Measurements from ENCODE around the gene RTN4R.
"Not testable (repeated sequence)": the region's sequence is repeated elsewhere in the genome, so short reads cannot be mapped to it uniquely, and the experiment has no call there.

Gene RTN4R

DNA sequence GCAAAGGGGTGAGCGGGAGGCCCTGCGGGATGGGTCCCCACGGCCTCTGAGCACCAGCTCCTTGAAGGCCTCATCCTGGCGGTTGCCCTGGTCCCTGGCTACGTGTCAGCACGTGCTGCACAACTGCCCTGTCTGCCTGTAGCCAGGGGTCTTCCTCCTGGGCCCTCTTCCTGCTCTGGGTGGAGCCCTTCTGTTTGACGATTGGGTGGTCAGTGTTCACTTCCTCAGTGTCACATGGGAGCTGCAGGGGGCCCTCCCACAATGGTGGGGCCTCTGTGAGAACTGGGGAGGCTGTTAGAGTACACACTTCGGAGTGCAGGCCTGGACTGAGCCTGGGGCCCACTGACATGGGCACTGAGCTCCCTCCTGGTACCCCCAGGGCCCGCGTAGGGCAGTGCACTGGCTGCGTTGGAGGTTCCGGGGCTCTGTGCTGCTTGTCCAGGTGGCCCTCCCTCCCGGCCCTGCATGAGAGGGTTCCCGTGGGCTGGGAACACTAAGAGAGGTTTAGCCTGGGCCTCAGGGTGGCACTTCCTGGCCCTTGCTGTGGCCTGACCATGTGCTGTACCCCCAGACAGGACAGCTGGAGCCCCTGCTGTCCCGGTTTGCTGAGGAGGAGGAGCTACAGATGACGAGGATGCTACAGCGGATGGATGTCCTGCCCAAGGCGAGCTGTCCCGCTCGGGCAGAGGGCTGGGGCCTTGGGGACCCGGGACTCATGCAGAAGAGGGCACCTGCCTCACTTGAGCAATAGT, 38.0 kb upstream of the RTN4R start:
- no peak for FAIRE-seq

DNA sequence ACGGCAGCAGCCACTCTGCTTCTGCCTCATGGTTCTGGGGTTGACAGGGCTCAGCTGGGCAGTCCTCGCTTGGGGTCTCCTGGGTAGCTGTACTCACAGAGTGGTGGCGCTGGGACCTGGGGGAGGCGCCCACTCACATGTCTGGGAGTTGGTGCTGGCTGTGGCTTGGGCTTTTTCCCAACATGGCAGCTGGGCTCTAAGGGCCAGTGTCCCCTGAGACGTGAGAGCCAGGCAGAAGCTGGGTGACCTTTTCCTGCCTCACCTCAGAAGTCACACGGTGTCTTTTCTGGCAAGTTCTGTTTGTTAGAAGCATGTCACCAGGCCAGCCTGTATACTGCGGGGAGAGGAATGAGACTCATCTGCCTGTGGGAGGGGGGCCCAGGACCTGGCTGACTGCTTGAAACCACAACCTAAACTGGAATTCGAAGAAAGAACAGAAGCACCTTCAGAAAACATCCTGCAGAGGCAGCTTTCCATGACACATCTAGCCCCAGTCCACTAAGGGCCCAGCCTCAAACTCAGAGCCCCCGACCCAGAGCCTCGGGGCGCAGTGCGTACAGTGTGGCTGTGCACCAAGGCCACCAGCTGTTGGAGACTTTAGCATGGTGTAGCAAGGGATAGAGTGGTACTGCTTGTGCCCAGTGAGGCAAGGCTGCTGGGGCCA, 37.2 kb upstream of the RTN4R start:
- not testable (repeated sequence) for FAIRE-seq

DNA sequence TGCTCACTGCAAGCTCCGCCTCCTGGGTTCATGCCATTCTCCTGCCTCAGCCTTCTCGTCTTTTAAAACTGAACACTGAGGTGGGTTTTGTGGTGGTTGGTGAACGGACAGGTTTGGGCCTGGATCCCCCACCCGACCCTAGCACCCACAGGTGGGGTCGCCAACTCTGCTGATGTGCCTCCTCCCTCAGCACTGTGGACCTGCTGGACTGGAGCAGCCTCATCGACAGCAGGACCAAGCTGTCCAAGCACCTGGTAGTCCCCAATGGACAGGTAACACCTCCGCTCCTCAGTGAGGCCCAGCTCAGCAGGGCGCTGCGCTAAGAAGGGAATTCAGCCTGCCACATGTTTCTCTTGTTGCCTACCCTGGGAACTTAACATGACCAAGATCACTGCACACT, 36.5 kb upstream of the RTN4R start:
- no peak for FAIRE-seq

DNA sequence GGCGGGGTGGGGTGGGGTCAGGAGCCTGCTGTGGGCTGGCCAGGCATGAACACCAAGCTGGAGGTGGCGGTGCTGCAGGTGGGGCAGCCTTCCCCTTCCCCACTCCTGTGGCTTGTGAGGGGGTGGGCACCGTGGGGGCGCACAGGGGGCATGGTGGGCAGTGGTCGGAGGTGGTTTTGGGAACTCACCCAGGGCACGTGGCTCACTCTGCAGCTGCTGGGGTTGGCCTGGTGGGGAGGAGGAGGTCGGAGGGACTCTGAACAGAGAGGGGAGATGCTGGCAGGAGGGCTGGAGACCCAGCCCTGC, 35.1 kb upstream of the RTN4R start:
- FAIRE-seq, result not testable (repeated sequence)

DNA sequence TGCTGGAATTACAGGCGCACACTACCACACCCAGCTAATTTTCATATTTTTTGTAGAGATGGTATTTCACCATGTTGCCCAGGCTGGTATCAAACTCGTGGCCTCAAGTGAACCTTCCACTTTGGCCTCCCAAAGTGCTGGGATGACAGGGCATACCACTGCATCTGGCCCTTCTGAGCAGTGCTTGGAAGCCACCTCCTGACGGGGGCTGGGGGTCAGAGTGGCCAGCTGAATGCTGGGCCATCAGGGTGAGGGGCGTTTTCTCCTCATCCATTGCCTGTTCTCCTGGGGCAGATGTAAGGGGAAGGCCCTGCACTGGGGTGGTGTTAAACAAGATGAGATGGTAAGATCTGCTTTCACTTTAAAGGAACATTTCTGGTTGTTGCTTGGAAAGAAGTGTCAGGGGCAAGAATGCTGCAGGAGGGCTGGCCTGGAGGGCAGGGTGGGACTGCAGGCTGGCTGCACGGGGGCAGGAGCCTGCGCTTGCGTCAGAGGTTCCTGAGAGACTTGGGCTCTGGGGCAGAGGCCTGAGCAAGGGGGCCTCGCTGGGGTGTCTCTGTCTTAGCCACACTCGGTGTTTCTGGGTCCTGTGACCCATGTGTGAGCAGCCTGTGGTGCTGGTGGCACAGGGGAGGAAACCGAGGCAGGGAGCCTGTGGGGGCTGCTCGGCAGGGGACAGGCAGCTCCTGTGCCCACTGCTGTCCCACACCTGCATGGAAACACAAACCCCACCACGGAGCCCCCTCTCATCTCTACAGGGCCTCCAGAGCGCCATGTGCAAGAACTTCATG, 34.5 kb upstream of the RTN4R start:
- no peak for FAIRE-seq

DNA sequence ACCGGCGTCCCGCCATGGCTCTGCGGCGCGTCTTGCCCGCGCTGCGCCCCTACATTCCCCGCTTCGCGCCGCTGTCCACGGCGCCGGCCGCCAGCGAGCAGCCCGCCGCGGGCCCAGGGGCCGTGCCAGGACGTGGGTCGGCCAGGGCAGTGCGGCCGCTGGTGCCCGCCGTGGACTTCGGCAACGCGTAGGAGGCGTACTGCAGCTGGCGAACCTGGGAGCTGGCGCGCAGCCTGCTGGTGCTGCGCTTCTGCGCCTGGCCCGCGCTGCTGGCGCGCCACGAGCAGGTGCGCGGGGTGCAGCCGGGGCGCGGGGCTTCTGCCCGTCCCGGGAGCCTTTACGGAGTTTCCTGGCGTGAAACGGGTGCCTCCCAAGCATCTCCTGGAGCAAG, 31.6 kb upstream of the RTN4R start:
- no peak for FAIRE-seq

DNA sequence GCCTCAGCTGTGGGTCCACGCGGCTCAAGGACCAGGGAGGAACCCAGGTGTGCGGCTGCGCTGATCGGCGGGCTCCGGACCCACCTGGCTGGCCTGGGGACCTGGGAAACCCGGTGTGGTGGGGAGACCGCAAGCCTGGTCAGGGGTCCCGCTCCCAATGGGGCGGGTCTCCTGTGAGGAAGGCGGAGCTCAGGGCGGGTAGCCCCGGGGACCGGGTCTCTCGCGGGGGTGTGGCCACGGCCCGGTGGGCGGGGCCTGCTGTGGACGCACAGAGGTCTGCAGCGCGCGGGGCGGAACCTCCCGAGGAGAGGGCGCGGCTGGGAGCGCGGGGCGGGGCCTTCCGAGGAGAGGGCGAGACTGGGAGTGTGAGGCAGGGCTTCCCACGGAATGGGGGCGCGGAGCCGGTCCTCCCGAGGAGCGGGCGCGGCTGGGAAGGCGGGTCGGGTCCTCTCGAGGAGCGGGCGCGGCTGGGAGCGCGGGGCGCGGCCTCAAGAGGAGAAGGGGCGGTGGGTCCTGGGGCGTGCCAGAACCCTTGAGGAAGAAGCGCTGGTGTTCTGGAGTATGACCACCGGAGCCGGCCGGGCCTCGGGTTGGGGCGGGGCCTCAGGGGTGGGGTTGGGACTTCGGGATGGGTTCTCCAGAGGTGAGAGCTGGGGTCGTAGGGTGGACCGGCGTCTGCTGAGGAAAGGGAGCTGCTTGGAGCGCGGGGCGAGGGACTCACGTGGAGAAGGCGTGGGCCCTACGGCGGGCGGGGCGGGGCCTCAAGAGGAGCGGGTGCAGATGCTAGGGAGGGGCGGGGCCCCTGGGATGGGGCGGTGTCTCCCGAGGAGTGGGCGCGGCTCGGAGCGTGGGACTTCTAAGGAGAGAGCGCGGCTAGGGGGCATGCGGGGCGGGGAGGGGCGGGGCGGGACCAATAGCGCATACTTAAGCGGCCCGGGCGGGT, 31.0 kb upstream of the RTN4R start:
- no peak for FAIRE-seq

DNA sequence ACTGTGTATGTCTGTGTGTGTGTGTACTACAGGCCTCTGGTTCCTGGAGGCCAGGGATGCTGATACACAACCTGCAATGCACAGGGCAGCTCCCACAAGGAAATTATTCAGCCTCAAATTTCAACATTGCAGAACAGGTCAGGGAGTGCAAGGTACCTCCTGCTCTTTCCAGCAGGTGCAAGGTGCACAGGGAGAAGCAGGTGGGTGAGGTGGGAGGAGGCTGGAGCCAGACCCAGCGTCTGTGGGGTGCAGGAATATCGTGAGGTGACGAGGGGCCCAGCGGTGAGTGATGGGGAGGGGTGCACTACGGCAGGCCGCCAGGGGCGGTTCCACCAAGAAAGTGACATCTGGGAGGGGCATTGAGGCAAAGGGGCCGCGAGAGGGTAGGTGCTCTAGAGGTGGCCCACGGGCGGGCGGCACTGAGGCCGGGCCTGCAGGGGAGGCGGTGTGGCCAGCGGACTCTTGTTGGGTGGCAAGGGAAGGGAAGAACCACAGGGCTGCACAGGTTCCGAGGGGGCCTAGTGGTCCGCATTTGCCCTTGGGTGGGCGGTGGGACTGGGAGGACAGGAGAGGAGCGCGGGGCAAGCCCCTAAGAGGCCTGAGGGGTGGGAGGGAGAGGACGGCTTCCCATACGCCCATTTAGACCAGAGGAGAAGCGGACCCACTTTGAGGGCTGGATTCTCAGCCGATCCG, 30.1 kb upstream of the RTN4R start:
- no peak for FAIRE-seq

DNA sequence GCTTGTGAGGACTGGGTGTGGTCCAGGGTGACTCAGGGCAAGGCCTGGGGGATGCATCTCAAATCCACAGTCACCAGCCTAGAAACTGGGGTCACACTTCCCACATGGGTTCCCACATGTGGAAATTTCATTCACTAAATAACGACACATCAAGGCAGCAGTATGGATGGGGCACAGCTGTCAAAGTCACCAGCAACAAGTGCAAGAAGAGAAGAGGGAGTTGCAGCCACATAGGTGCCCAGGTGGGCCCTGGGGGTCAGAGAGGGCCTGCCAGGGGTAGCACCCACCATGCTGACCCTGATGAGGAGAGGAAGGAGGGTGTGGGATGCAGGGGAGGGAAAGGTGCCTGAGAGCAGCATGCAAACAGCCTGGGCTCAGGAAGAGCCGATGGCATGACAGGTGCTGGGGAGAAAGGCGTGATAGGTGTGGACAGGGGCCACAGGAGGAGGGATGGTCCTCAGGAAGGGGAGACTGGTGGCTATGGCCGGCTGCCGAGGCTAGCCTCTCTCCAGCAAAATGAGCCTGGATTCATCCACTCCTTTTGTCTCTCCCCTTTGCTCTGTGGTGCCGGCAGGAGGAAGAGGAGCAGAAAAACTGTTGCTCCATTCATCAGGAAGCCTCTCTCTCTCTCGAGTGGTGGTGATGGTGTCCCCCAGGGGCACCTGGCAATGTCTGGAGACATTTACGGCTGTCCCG, 29.4 kb upstream of the RTN4R start:
- no peak for FAIRE-seq

DNA sequence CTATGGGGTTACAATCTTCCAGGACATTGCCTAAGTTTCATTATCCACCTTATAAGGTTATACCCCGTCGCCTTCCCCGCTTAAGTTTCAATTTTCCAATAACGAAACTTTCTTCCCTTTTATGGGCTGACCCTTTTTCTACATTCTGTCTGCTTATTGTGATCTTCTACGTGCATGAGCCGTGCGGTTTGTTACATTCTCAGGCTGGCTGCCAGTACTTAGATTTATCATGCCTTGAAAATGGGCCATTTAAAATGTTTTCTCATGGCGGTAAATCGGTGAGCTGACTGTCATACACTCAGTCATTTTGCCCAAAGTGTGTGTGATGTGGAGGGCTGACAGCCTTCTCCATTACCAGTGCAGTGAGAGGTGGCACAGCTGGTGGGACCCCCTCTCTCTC, 28.5 kb upstream of the RTN4R start:
- no peak for FAIRE-seq

DNA sequence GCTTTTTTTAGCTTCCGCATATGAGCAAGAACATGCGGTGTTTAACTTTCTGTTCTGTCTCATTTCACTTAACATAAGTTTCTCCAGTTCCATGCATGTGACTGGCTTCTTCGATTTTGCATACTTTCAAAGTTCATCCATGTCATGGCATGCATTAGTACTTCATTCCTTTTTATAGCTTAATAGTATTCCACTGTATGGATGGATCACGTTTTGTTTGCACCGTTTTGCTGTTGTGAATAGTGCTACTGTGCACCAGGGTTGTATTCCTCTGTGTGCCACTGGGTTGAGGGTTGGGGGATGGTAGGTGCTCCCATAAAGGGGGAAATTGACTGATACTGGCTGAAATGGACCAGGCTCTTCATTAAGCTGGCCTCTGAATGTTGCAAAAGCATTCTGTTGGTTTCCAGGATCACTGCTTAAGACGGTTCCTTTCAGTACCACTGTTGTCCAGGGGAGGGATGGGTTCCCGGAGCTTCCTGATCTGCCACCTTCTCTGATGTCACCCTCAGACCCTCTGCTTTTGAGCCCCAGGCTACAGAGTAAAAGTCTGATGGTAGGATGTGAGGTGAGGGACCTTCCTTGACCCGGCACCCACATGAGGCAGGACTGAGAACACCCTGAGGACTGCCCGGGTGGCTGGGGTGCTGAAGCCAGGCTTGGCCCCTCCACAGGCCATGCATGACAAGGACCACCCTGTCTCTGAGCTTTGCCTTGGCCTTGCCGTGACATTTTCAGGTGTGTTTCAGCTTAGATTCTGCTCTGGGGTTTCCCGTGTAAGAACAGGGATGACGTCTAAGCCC, 27.3 kb upstream of the RTN4R start:
- no peak for FAIRE-seq

DNA sequence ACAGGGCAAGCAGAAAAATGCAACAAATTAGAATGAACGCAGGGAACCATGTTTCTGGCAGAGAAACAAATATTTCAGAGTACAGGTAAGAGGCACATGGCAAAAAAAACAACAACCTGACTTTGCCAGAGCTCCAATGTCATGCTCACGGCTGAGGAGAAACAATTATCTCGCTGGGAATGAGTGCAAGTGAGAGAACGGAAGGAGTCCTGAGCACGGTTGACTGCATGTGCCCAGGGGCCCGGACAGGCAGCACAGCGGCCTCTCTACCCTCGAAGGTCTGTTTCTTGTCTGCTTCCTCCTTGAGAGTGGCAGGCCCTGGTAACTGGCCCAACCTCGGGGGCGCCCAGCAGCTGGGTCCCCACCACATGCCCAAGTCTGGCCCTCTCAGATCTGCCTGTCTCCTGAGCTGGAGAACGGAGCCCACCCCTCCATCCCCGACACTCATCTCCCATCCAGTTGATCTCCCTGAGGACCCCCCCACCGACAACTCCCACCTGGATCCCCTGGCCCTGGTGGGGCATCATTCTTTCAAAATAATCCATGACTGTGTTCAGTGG, 24.6 kb upstream of the RTN4R start:
- FAIRE-seq, result no peak

DNA sequence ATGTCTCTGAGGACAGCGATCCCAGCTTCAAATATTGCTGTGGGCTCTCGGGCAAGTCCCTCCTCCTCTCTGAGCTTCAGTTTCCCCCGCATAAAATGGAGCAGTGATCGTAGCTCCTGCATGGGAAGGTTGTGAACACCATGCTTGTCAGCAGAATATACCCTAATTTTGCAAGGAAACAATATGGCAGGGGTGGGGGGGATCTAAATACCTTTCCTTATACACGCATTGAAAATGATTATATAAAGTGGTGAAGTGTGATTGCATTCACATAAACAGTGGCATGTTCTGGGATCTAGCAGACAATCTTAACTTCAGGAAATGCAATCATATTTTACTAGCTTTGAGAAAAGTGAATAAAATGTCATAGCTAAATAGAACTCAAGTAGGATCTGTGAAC, 24.0 kb upstream of the RTN4R start:
- no peak for FAIRE-seq

DNA sequence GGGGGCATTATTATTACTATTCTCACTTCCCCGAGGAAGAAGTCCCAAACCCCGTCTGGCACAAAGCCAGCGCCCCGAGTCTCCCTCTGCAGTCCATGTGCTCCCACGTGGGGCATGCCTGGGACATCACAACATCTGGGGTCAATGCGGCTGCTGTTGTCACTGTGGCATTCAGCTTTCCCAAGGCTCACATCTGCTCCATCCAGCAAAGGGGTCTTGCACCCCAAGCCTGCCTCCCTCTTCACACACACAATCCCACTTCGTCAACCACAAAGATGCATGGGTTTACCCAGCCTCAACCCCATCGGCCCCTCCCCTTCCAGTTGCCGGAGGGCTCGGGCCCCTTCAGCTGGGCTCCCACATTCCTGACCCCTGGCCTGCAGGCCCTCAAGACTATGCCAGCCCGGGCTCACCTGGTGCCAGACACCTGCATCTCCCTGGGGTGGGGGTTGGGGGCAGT, 23.5 kb upstream of the RTN4R start:
- FAIRE-seq, result no peak

DNA sequence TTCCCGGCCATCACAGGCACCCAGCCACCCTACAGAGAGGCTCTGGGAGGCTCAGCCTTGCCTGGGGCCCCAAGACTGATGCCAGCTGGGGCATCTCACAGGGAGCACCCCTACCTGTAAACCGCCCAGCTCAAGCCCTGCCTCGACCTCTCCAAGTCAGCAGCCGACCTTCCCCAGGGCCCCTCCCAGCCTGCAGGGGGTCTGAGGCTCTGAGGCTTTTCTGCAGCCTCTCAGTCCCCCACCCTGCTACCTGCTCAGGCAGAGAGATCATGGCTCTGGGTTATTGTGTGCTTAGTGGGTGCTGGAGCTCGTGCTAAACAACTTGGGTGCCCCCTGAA, 23.1 kb upstream of the RTN4R start:
- no peak for FAIRE-seq

DNA sequence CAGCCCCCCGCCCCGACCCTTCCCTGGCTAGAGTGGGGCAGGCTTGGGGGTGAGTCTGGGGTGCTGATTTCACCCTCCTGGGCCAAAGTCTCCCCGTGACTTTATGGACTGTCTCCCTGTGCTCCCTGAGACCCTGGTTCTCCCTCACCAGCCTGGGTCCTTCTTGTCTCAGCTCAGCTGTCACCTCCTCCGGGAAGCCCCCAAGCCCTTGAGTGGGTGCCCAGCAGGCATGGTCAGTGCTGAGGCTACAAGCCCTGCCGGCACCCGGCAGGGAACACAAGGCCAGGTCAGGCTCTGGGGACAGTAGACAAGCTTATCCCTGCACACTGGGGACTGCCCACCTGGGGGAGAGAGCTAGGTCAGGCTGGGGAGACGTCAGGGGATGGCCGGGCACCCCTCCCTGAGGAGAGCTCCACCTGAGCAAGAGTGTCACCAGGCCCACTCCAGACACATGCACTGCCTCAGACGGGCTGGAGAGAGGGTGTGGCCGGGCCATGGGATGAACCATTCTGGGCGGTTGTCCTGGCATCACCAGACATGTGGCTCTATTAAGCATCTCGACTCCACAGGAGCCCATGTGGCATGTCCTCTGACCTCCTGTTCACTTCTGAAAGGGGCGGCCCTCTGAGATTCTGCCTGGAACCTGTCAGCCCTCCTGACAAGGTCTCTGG, 22.6 kb upstream of the RTN4R start:
- no peak for FAIRE-seq

DNA sequence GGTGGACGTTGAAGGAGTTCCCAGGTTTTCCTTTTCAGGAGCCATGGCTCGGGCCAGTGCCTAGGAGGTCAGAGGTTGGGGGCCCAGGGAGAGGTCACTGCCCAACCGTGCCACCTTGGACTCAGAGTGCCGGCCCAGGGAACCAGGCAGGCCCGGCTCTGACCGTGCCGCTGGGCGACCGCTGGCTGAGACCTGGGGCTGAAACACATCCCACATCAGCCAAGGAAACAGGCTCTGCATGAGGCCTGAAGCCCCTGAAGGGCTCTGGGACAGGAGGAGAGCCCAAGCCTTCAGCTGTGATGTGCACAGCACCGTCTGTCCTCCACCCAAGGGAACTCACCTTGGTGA, 21.9 kb upstream of the RTN4R start:
- FAIRE-seq, result no peak

DNA sequence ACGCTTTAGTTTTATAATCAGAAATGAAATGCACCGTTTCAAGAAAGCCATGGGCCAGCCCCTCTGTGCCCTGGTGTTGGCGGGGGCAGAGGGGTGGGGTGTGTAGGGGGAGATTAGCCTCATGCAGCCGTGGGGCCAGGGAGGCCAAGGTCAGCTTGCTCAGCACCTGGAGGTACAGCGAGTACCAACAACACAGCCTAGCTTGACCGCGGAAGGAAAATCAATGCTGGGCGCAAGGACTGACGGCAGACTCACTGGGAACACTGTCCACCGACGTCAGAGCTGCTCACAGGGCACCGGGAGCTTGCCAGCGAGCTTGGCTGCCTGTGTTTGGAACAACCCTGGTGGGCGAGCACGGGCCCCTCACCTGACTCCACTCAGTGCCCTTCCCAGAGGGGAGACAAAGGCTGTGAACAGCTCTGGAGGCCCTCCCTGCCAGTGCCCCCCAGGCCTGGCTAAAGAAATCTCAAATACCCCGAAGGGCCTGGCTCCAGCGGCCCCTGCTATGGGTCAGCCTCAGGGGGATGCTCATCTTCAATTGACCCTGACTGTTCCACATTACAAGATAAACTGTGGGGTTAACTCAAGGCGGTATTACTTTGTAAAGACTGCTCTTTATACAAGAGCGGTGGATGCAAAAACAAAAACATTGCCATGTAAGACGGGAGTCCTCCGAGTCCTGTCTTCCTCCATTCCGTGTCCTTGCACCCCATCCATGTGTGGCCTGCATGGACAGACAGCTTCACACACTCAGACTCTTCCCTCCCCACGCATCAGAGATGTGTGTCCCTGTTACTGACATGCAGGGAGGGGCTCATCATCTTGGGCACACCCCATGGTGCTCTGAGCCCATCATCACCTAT, 21.3 kb upstream of the RTN4R start:
- not testable (repeated sequence) for FAIRE-seq
